GM21515 (cell line): Measurements from ENCODE around the gene PDAP1.
"Not testable (repeated sequence)": the region's sequence is repeated elsewhere in the genome, so short reads cannot be mapped to it uniquely, and the experiment has no call there.

ENCODE experiments used
- ATAC-seq: cut with Tn5 transposase; IDR thresholded peaks from one replicate; pipeline ENCODE4 v1.9.1; 2021; ENCODE audit not compliant: unreplicated experiment

PDAP1 gene

DNA sequence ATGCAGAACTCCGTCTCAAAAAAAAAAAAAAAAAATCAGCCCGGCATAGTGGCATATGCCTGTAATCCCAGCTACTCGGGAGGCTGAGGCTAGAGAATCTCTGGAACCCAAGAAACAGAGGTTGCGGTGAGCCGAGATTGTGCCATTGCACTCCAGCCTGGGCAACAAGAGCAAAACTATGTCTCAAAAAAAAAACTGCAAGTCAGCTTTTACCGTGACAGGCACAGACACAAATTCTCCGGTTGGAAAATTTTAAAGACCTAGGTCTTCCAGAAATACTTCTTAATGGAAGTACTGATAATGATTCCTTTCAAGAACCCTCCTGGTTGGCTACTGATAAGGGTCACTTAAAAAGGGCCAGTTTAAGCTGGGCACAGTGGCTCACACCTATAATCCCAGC, 53.3 kb downstream of the PDAP1 start:
- no peak for ATAC-seq

DNA sequence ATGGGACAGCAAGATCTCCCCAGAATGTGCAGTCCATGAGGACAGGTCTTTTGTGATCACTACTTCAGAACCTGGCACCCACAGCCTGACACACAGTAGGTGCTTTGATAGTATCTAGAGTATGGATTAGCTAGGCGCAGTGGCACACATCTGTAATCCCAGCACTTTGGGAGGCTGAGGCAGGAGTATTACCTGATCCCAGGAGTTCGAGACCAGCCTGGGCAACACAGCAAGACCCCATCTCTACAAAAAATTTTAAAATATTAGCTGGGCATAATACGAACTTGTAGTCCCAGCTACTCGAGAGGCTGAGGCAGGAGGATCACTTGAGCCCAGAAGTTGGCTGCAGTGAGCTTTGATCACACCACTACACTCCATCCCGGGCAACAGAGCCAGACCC, 56.1 kb downstream of the PDAP1 start:
- no peak for ATAC-seq

DNA sequence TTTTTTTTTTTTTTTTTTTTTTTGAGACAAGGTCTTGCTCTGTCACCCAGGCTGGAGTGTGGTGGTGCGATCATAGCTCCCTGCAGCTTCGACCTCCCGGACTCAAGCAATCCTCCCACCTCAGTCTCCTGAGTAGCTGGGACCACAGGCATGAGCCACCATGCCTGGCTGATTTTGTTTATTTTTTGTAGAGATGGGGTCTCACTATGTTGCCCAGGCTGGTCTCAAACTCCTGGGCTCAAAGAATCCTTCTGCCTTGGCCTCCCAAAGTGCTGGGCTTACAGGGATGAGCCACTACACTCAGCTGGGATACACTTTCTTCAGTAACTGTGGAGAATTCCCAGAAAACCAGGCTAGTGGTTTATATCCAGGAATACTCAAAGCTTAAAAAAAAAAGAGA, 57.8 kb downstream of the PDAP1 start:
- ATAC-seq: not testable (repeated sequence)
